ENCODE results near the gene MNS1.
A peak's percentile ranks its signal among the peaks of the same experiment; 100 is the strongest.
"Not testable (repeated sequence)": the region's sequence is repeated elsewhere in the genome, so short reads cannot be mapped to it uniquely, and the experiment has no call there.

The MNS1 gene, protein sequence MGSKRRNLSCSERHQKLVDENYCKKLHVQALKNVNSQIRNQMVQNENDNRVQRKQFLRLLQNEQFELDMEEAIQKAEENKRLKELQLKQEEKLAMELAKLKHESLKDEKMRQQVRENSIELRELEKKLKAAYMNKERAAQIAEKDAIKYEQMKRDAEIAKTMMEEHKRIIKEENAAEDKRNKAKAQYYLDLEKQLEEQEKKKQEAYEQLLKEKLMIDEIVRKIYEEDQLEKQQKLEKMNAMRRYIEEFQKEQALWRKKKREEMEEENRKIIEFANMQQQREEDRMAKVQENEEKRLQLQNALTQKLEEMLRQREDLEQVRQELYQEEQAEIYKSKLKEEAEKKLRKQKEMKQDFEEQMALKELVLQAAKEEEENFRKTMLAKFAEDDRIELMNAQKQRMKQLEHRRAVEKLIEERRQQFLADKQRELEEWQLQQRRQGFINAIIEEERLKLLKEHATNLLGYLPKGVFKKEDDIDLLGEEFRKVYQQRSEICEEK

DNA sequence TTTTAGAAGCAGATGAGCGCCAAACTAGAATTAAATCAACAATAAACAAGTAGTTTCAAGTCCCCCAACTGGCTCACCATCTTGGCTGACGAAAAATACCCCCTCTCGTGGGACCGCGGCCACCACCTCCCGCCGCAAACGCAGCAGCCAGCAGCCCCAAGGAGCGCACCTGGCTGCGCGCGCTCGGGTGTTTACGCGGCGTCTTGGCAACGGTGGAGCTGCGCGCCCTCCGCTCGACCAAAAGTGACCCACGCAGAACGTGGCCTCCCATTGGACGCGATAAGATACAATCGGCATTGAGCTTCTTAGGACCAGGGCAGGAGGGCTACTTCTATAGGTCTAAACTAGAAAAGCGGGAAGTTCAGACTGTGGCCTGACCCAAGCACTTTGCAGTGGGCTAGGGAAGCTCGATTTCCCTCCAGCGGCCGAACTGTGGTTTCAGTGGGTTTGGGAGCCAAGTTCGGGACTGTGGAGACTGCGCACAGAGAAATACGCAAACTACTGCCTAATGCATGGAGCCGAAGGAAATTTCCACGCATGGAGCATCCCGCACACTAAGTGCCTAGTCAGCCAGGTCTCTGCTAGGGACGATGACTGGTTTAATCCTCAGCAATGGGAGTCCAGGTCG is at the start of gene MNS1:
TSS of gene MNS1 (minus strand) at position 245 of the 628 bp plus-strand sequence. CDS start at position 80, 165 bp downstream.
- H3K9me3 ChIP-seq (ENCODE audit: control insufficient read depth in 2 of 2, low read length in 2 of 2) = no peaks in the 10 kb centered on the region
- peak within 1 kb of the TSS; percentile 58 to 61 for H3K9ac ChIP-seq (ENCODE audit: low read depth in 1 of 2, low read length in 2 of 2)
- no peaks in the 10 kb centered on the region for H3K36me3 ChIP-seq (ENCODE audit: control insufficient read depth in 2 of 2, insufficient read depth in 2 of 2, low read length in 2 of 2)
- H3K27me3 ChIP-seq (ENCODE audit: control insufficient read depth in 2 of 2, insufficient read depth in 2 of 2, low read length in 2 of 2) = no peaks in the 10 kb centered on the region
- H3K27ac ChIP-seq (ENCODE audit: low read depth in 2 of 2, low read length in 2 of 2) = no peak within 1 kb of the TSS
- H3K4me3 ChIP-seq (ENCODE audit: low read length in 2 of 2) = peak within 1 kb of the TSS; percentile 79 to 88
- peaks cover 8 to 10% of the 10 kb centered on the region in 2 donors for H3K4me1 ChIP-seq (ENCODE audit: control insufficient read depth in 2 of 2, insufficient read depth in 2 of 2, low read length in 2 of 2)

DNA sequence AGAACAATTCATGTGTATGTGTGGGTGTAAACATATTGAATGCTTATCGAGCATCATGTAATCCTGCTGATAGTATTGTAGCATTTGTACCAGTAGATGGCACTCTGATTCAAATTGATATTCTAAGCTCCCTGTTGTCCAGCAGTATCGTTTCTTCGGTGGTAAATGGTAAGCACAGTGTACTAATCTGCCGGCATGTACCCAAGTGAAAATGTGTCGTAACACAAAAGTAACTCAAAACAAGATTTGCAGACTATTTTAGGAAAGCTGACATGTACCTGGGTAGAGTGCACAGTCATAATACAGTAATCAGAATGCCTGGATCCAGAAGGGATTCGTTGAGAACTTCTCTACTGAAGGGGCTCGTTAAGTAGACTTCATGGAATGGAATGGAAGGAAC is 31.7 kb upstream of the MNS1 start:
- H3K27ac ChIP-seq (ENCODE audit: low read depth in 2 of 2, low read length in 2 of 2) = no peak overlapping the region
- H3K27me3 ChIP-seq (ENCODE audit: control insufficient read depth in 2 of 2, insufficient read depth in 2 of 2, low read length in 2 of 2) = no peaks in the 10 kb centered on the region
- H3K4me1 ChIP-seq (ENCODE audit: control insufficient read depth in 2 of 2, insufficient read depth in 2 of 2, low read length in 2 of 2) = peaks cover 14 to 15% of the 10 kb centered on the region in 2 donors
- H3K9me3 ChIP-seq (ENCODE audit: control insufficient read depth in 2 of 2, low read length in 2 of 2) = no peaks in the 10 kb centered on the region
- H3K4me3 ChIP-seq (ENCODE audit: low read length in 2 of 2) = peak overlapping the region in 1 of 2 donors; percentile 29
- no peak overlapping the region for H3K9ac ChIP-seq (ENCODE audit: low read depth in 1 of 2, low read length in 2 of 2)
- H3K36me3 ChIP-seq (ENCODE audit: control insufficient read depth in 2 of 2, insufficient read depth in 2 of 2, low read length in 2 of 2) = no peaks in the 10 kb centered on the region

DNA sequence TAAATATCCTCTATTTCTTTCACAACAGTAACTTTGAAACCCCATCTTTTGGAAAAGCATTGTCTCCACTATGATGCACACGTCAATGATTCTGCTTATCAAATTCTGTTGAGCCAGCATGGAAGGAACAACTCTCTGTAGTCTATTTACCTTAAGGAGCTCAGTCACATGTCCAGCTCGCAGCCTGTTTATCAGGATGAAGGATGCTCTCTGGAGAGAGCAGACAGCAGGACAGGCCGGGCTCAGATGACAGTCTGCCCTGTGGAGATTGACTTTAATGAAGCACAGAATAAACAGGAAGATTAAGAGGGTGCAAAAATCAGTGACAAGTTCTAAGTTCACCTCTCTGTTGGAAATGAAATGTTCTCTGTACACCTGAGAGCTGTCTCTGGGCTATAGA is 30.6 kb upstream of the MNS1 start:
- Histone ChIP-seq H3K9ac (ENCODE audit: low read depth in 1 of 2, low read length in 2 of 2) (no peak overlapping the region), H3K9me3 (ENCODE audit: control insufficient read depth in 2 of 2, low read length in 2 of 2) (no peaks in the 10 kb centered on the region), H3K4me3 (ENCODE audit: low read length in 2 of 2) (no peak overlapping the region), H3K27me3 (ENCODE audit: control insufficient read depth in 2 of 2, insufficient read depth in 2 of 2, low read length in 2 of 2) (no peaks in the 10 kb centered on the region), H3K4me1 (ENCODE audit: control insufficient read depth in 2 of 2, insufficient read depth in 2 of 2, low read length in 2 of 2) (peaks cover 14 to 15% of the 10 kb centered on the region in 2 donors), H3K27ac (ENCODE audit: low read depth in 2 of 2, low read length in 2 of 2) (peak overlapping the region; percentile 64 to 66), H3K36me3 (ENCODE audit: control insufficient read depth in 2 of 2, insufficient read depth in 2 of 2, low read length in 2 of 2) (no peaks in the 10 kb centered on the region)

DNA sequence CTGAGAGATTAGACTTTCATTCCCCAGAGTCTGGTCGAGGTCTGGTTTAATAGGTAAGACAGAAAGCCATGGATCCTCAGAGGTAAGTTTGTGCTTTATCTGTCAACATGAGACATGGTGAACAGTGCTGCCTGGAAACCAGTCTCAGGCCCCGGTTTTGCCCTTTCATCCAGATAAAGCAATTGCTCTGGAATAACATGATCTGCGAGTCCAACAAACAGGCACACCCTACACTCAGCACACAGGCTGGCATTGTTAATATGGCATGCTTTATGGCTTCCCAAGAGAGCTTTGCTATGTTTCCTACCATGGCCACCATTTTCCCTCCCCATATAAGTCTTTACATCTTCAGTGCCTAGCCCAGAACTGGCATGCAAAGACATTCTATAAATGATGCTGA is 30.1 kb upstream of the MNS1 start:
- H3K4me3 ChIP-seq (ENCODE audit: low read length in 2 of 2) = no peak overlapping the region
- no peaks in the 10 kb centered on the region for H3K9me3 ChIP-seq (ENCODE audit: control insufficient read depth in 2 of 2, low read length in 2 of 2)
- H3K9ac ChIP-seq (ENCODE audit: low read depth in 1 of 2, low read length in 2 of 2) = no peak overlapping the region
- H3K27ac ChIP-seq (ENCODE audit: low read depth in 2 of 2, low read length in 2 of 2) = peak overlapping the region; percentile 64 to 69
- no peaks in the 10 kb centered on the region for H3K36me3 ChIP-seq (ENCODE audit: control insufficient read depth in 2 of 2, insufficient read depth in 2 of 2, low read length in 2 of 2)
- H3K4me1 ChIP-seq (ENCODE audit: control insufficient read depth in 2 of 2, insufficient read depth in 2 of 2, low read length in 2 of 2) = peaks cover 14 to 15% of the 10 kb centered on the region in 2 donors
- no peaks in the 10 kb centered on the region for H3K27me3 ChIP-seq (ENCODE audit: control insufficient read depth in 2 of 2, insufficient read depth in 2 of 2, low read length in 2 of 2)

DNA sequence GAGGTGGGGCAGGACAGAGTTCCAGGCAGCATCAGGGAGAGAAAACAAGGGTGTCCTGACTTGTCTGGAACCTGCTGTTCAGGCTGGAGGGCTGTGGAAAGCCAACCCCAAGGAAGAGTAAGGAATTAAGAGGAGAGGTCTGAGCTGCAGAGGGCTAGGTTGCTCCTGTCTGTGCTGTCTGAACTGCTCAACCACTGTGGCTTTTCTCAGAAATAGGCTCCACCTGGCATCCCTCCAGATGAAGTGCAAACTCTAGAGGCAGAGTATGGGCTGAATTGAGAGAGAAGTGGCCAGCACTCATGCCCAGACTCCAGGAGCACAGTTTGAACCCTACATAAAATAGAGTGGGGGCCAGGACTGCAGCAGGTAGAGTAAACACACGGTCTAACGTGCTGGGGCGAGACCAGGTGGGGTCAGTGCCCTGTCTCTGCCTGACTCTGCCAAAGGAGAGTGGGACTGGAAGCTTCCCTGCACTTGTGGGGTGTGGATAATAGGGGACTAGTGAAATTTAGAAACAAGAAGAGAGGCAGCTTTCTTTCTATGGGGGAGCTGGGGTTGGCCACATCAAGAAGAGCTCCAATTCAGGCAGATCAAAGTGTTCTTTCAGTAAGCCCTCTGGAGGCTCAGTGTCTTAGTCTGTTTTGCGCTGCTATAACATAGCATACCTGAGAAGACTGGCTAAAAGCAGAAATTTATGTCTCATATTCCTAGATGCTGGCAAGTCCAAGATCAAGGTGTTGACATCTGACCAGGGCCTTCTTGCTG is 28.0 kb upstream of the MNS1 start:
- Histone ChIP-seq H3K4me3 (ENCODE audit: low read length in 2 of 2) (no peak overlapping the region), H3K36me3 (ENCODE audit: control insufficient read depth in 2 of 2, insufficient read depth in 2 of 2, low read length in 2 of 2) (no peaks in the 10 kb centered on the region), H3K9me3 (ENCODE audit: control insufficient read depth in 2 of 2, low read length in 2 of 2) (no peaks in the 10 kb centered on the region), H3K27ac (ENCODE audit: low read depth in 2 of 2, low read length in 2 of 2) (no peak overlapping the region), H3K9ac (ENCODE audit: low read depth in 1 of 2, low read length in 2 of 2) (no peak overlapping the region), H3K4me1 (ENCODE audit: control insufficient read depth in 2 of 2, insufficient read depth in 2 of 2, low read length in 2 of 2) (peaks cover 14 to 15% of the 10 kb centered on the region in 2 donors), H3K27me3 (ENCODE audit: control insufficient read depth in 2 of 2, insufficient read depth in 2 of 2, low read length in 2 of 2) (no peaks in the 10 kb centered on the region)

DNA sequence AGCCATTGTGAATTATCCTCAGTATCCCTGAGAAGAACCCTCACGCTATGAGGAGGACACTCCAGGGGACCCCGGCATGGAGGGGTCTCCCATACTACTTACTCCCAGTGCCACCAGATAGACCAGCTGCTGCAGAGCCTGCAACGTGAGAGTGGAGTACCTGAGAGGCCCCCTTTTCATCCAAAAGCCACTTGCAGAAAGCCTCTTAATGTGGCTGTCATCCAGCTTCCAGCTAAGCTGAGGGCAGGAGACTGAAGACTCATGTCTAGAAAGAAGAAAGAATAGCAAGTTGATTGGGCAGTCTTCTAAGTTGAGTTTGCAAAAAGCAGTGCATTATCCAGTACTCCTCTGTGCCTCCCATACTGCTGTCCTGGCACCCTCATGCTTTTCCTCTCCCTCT is 27.3 kb upstream of the MNS1 start:
- Histone ChIP-seq H3K9ac (ENCODE audit: low read depth in 1 of 2, low read length in 2 of 2) (no peak overlapping the region), H3K4me1 (ENCODE audit: control insufficient read depth in 2 of 2, insufficient read depth in 2 of 2, low read length in 2 of 2) (peaks cover 14 to 15% of the 10 kb centered on the region in 2 donors), H3K27me3 (ENCODE audit: control insufficient read depth in 2 of 2, insufficient read depth in 2 of 2, low read length in 2 of 2) (no peaks in the 10 kb centered on the region), H3K4me3 (ENCODE audit: low read length in 2 of 2) (no peak overlapping the region), H3K27ac (ENCODE audit: low read depth in 2 of 2, low read length in 2 of 2) (no peak overlapping the region), H3K9me3 (ENCODE audit: control insufficient read depth in 2 of 2, low read length in 2 of 2) (no peaks in the 10 kb centered on the region), H3K36me3 (ENCODE audit: control insufficient read depth in 2 of 2, insufficient read depth in 2 of 2, low read length in 2 of 2) (no peaks in the 10 kb centered on the region)

DNA sequence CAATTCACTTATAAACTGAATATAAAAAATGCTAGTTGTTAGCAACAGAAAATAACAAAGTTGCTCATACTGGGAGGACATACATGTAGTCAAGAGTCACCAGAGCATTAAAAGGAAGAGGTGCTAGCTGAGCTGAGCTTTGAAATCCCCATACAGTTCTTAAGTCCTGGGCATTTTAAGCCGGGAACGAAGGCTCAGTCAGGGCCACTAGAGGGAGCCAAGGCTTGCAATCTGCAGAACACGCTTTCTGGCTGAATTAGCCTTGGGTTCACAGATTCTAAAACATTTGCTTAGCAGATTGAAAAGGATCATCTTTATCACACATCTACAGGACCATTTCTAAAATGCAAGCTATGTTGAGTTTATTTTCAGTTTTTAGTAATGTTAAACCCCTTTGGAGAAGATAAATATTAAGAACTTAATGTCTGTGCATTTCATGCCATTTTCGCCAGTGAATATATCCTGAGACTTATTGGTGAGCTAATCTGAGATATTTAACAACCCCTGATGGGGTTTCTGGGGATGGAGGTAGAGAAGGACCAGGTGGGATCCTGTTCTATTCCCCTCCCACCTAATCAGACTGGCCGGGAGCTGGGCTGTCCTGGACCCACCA is 26.3 kb upstream of the MNS1 start:
- Histone ChIP-seq H3K4me3 (ENCODE audit: low read length in 2 of 2) (no peak overlapping the region), H3K4me1 (ENCODE audit: control insufficient read depth in 2 of 2, insufficient read depth in 2 of 2, low read length in 2 of 2) (peaks cover 14 to 15% of the 10 kb centered on the region in 2 donors), H3K27ac (ENCODE audit: low read depth in 2 of 2, low read length in 2 of 2) (no peak overlapping the region), H3K9me3 (ENCODE audit: control insufficient read depth in 2 of 2, low read length in 2 of 2) (no peaks in the 10 kb centered on the region), H3K9ac (ENCODE audit: low read depth in 1 of 2, low read length in 2 of 2) (no peak overlapping the region), H3K36me3 (ENCODE audit: control insufficient read depth in 2 of 2, insufficient read depth in 2 of 2, low read length in 2 of 2) (no peaks in the 10 kb centered on the region), H3K27me3 (ENCODE audit: control insufficient read depth in 2 of 2, insufficient read depth in 2 of 2, low read length in 2 of 2) (no peaks in the 10 kb centered on the region)

DNA sequence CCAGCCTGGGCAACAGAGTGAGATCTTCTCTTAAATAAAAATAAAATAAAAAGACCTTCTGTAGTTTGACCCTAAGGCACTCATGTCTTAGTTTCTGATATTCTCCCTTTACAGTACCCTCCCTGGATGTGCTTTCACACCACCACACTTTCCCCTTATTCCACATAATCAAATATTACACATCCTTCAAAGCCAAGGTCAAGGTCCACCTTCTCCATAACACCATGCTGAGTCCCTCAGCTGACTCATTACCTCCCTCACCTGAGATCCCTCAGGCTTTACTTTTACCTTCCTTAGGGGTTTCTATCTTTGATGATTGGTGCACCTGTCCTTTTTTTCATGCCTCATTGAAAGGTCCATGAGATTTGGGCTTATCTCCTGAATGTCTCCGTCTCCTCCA is 25.5 kb upstream of the MNS1 start:
- no peaks in the 10 kb centered on the region for H3K9me3 ChIP-seq (ENCODE audit: control insufficient read depth in 2 of 2, low read length in 2 of 2)
- no peak overlapping the region for H3K4me3 ChIP-seq (ENCODE audit: low read length in 2 of 2)
- peaks cover 11% of the 10 kb centered on the region in 2 donors for H3K4me1 ChIP-seq (ENCODE audit: control insufficient read depth in 2 of 2, insufficient read depth in 2 of 2, low read length in 2 of 2)
- H3K36me3 ChIP-seq (ENCODE audit: control insufficient read depth in 2 of 2, insufficient read depth in 2 of 2, low read length in 2 of 2) = no peaks in the 10 kb centered on the region
- no peak overlapping the region for H3K27ac ChIP-seq (ENCODE audit: low read depth in 2 of 2, low read length in 2 of 2)
- H3K9ac ChIP-seq (ENCODE audit: low read depth in 1 of 2, low read length in 2 of 2) = no peak overlapping the region
- no peaks in the 10 kb centered on the region for H3K27me3 ChIP-seq (ENCODE audit: control insufficient read depth in 2 of 2, insufficient read depth in 2 of 2, low read length in 2 of 2)

DNA sequence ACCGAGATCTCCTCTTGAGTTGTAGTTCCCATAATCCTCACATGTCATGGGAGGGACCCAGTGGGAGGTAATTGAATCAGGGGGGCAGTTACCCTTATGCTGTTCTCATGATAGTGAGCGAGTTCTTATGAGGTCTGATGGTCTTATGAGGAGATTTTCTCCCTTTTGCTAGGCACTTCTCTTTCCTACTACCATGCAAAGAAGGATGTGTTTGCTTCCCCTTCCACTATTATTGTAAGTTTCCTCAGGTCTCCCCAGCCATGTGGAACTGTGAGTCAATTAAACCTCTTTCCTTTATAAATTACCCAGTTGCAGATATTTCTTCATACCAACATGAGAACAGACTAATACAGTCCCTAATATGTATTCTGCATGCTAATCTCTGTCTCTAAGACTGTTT is 21.3 kb upstream of the MNS1 start:
- H3K9ac ChIP-seq (ENCODE audit: low read depth in 1 of 2, low read length in 2 of 2); H3K36me3 ChIP-seq (ENCODE audit: control insufficient read depth in 2 of 2, insufficient read depth in 2 of 2, low read length in 2 of 2); H3K27ac ChIP-seq (ENCODE audit: low read depth in 2 of 2, low read length in 2 of 2); H3K4me3 ChIP-seq (ENCODE audit: low read length in 2 of 2); H3K9me3 ChIP-seq (ENCODE audit: control insufficient read depth in 2 of 2, low read length in 2 of 2); H3K4me1 ChIP-seq (ENCODE audit: control insufficient read depth in 2 of 2, insufficient read depth in 2 of 2, low read length in 2 of 2); H3K27me3 ChIP-seq (ENCODE audit: control insufficient read depth in 2 of 2, insufficient read depth in 2 of 2, low read length in 2 of 2): not testable (repeated sequence)

Data from mucosa of rectum (tissue), 2 donors.